ENCODE data around the gene ABHD1. TPM values are rescaled to one million over a fixed set of nuclear protein-coding genes. Genes with fewer than 3 reads are reported as not detected.

Gene ABHD1
- total and polyA plus RNA-seq, 2 donors (not counting 3 experiments of a cell fraction or from before 2014, with no cell fraction given), result 0.07 TPM; not detected in 1

DNA sequence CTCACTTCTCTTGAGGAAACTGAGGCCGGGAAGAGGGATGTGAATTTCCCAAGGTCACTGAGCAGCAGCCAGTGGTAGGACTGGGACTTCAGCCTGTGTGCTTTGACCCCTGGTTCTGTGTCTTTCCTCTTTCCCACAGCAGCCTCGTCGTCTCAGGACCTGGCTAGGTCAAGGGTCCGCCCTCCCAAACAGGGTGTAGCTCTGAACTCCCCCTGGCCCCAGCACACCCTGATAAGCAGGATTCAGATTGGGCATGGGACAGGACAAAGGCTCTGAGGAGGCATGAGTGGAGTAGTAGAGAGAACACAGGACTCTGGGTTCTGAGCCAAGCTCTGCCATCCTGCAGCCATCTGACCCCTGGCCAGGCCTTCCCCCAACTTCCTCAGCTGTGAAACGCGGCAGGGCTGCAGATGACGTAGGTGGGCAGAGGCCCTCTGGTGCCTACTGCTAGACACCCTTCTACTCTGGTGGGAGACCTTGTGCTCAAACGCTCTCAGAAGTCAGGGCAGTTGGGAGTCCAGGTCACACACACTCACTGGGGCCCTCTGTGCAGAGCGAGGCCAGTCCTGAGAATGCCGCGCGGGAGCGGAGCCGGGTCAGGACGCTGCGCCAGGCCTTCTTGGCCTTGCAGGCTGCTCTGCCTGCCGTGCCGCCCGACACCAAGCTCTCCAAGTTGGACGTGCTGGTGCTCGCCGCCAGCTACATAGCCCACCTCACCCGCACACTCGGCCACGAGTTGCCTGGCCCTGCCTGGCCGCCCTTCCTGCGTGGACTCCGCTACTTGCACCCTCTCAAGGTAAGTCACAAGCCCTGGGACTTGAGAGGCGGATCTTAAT lies 26.2 kb downstream of the ABHD1 start:
- ChIA-PET POLR2A (no interaction called here), CTCF (interaction anchor here (1.0 to 2.4 kb wide), 2 partner anchors 20 to 25 kb away, joined by 3 to 17 read pairs; no protein-coding TSS in a partner anchor)
- no peaks in the 10 kb centered on the region for H3K9me3 ChIP-seq (replicated peaks; ENCODE audit: control insufficient read depth, insufficient read depth, low read length)
- H3K9me1 ChIP-seq (replicated peaks; ENCODE audit: control insufficient read depth, extremely low read depth, insufficient read depth, low read length), result no peaks in the 10 kb centered on the region
- DNase-seq (ENCODE audit: low read depth, low spot score) (no peak), FAIRE-seq (no peak)
- no peaks in the 10 kb centered on the region for H3K79me2 ChIP-seq (ENCODE audit: control insufficient read depth, insufficient read depth, low read length)
- H3K36me3 ChIP-seq (ENCODE audit: control insufficient read depth in 2 of 2, extremely low read depth in 1 of 2, insufficient read depth in 2 of 2, low read length in 2 of 2), result no peaks in the 10 kb centered on the region
- no peak overlapping the region for H2AFZ ChIP-seq (ENCODE audit: low read depth, low read length)
- H3K27ac ChIP-seq (ENCODE audit: insufficient read depth, low read depth, low read length), result no peak overlapping the region
- no peak overlapping the region for H3K4me2 ChIP-seq (ENCODE audit: insufficient read depth, low read length)
- peaks cover 0 to 1% of the 10 kb centered on the region in 2 experiments for H3K27me3 ChIP-seq (ENCODE audit: control insufficient read depth in 2 of 2, insufficient read depth in 2 of 2, low read length in 2 of 2)
- intact Hi-C loops (cut with micrococcal nuclease) (loop anchor here (10.0 kb wide), 1 partner anchor 165 kb away; no protein-coding TSS in a partner anchor), dilution Hi-C loops (cut with MboI; ENCODE audit: extremely low pct_ligation_motif_present, low sequenced_read_pairs) (no loop called here)
- no peaks in the 10 kb centered on the region for H4K20me1 ChIP-seq (replicated peaks; ENCODE audit: control insufficient read depth, extremely low read depth, insufficient read depth, low read length)
- H3K9ac ChIP-seq (replicated peaks; ENCODE audit: extremely low read depth, insufficient read depth, low read length), result no peak overlapping the region
- H3K4me3 ChIP-seq (replicated peaks in 1 of 3; ENCODE audit: insufficient read depth in 1 of 3, low read depth in 1 of 3, low read length in 3 of 3), result no peak overlapping the region
- TF ChIP-seq GATA2 (IDR thresholded peaks at IDR 0.05; ENCODE audit: insufficient read depth, insufficient read length, low read depth, low read length) (no peak), EZH2 (IDR thresholded peaks at IDR 0.05; ENCODE audit: borderline replicate concordance, low read depth, low read length, severe bottlenecking) (no peak), POLR2AphosphoS5 (IDR thresholded peaks at IDR 0.05; ENCODE audit: insufficient read depth, low read depth, low read length) (no peak), MYC (IDR thresholded peaks at IDR 0.05; ENCODE audit: low read depth, low read length) (no peak), POLR2A (IDR thresholded peaks at IDR 0.05; ENCODE audit: low read depth, low read length) (no peak), JUN (IDR thresholded peaks at IDR 0.05; ENCODE audit: borderline replicate concordance, insufficient read depth, insufficient read length, low read depth) (no peak), FOS (IDR thresholded peaks at IDR 0.05; ENCODE audit: borderline replicate concordance, insufficient read depth, low read length) (no peak)
- TF ChIP-seq, protein P1, sequence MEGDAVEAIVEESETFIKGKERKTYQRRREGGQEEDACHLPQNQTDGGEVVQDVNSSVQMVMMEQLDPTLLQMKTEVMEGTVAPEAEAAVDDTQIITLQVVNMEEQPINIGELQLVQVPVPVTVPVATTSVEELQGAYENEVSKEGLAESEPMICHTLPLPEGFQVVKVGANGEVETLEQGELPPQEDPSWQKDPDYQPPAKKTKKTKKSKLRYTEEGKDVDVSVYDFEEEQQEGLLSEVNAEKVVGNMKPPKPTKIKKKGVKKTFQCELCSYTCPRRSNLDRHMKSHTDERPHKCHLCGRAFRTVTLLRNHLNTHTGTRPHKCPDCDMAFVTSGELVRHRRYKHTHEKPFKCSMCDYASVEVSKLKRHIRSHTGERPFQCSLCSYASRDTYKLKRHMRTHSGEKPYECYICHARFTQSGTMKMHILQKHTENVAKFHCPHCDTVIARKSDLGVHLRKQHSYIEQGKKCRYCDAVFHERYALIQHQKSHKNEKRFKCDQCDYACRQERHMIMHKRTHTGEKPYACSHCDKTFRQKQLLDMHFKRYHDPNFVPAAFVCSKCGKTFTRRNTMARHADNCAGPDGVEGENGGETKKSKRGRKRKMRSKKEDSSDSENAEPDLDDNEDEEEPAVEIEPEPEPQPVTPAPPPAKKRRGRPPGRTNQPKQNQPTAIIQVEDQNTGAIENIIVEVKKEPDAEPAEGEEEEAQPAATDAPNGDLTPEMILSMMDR (IDR thresholded peaks at IDR 0.05; ENCODE audit: extremely low read depth in 1 of 2, insufficient read depth in 1 of 2, low read depth in 1 of 2, low read length in 2 of 2), result no peak
- TF ChIP-seq, protein P2, sequence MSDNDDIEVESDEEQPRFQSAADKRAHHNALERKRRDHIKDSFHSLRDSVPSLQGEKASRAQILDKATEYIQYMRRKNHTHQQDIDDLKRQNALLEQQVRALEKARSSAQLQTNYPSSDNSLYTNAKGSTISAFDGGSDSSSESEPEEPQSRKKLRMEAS (IDR thresholded peaks at IDR 0.05; ENCODE audit: insufficient read depth, insufficient read length), result no peak
- no peaks in the 10 kb centered on the region for H3K4me1 ChIP-seq (ENCODE audit: control insufficient read depth, extremely low read depth, insufficient read depth, low read length)
- BruUV-seq (replicated peaks), result no TSS peak

Measured in endothelial cell of umbilical vein (primary cell).